ENCODE measurements around the gene TMEM131L. TPM values are rescaled to one million over a fixed set of nuclear protein-coding genes. Genes with fewer than 3 reads are reported as not detected.
"Not testable (repeated sequence)": the region's sequence is repeated elsewhere in the genome, so short reads cannot be mapped to it uniquely, and the experiment has no call there.

TMEM131L gene
- total RNA-seq, 1 donor from 2014 or later: 14.1 TPM

DNA sequence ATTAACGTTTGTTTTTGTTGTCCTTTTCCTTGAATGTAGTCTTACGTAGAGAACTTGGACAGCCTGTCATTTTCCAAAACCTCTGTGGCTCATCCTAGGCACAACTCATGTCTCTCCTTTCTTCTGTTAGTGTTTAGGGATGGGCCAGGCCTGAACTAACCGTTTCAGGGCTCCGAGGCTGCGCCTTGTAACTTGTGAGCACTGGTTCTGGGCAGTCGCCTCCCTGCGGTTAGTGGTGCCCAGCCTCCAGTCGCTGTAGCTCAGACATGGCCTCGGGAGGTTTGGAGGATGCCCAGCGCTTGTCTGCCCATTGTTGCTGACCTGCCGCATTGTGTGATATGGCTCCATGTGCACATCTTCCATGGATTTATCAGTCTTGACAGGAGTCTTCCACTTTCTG, 32.8 kb downstream of the TMEM131L start:
- intact Hi-C loops (cut with DNase I): no loop called here
- no peaks in the 10 kb centered on the region for H3K9me3 ChIP-seq
- H3K27ac ChIP-seq: no peak overlapping the region
- no peaks in the 10 kb centered on the region for H3K4me1 ChIP-seq
- no peak for TF ChIP-seq CTCF (IDR thresholded peaks at IDR 0.05)
- H3K4me3 ChIP-seq: no peak overlapping the region
- no peaks in the 10 kb centered on the region for H3K27me3 ChIP-seq
- ATAC-seq (no peak), DNase-seq (no peak)
- H3K36me3 ChIP-seq: no peaks in the 10 kb centered on the region

GRCh38 chr4:153501578-153501977, 35.4 kb downstream of the TMEM131L start:
- H3K4me1 ChIP-seq: no peaks in the 10 kb centered on the region
- intact Hi-C loops (cut with DNase I): no loop called here
- H3K9me3 ChIP-seq: no peaks in the 10 kb centered on the region
- H3K36me3 ChIP-seq: no peaks in the 10 kb centered on the region
- DNase-seq (no peak), ATAC-seq (no peak)
- H3K27me3 ChIP-seq: no peaks in the 10 kb centered on the region
- H3K27ac ChIP-seq: no peak overlapping the region
- TF ChIP-seq CTCF (IDR thresholded peaks at IDR 0.05): no peak
- H3K4me3 ChIP-seq: no peak overlapping the region

- no peak overlapping the region for H3K27ac ChIP-seq
- no peak for ATAC-seq
These were observed 36.4 kb downstream of the TMEM131L start for GRCh38 chr4:153502584-153502983.

GRCh38 chr4:153506341-153507309, 40.5 kb downstream of the TMEM131L start:
- ATAC-seq: no peak
- Histone ChIP-seq H3K27ac (no peak overlapping the region), H3K9me3 (no peaks in the 10 kb centered on the region), H3K4me3 (no peak overlapping the region), H3K27me3 (no peaks in the 10 kb centered on the region), H3K4me1 (no peaks in the 10 kb centered on the region), H3K36me3 (no peaks in the 10 kb centered on the region)
- no peak for TF ChIP-seq CTCF (IDR thresholded peaks at IDR 0.05)
- intact Hi-C loops (cut with DNase I): no loop called here
- DNase-seq: no peak

More at GRCh38 chr4:153502584-153502983, 36.4 kb downstream of the TMEM131L start:
- DNase-seq: no peak
- Histone ChIP-seq H3K27me3 (no peaks in the 10 kb centered on the region), H3K4me1 (no peaks in the 10 kb centered on the region), H3K4me3 (no peak overlapping the region), H3K9me3 (no peaks in the 10 kb centered on the region), H3K36me3 (no peaks in the 10 kb centered on the region)
- intact Hi-C loops (cut with DNase I): no loop called here
- TF ChIP-seq CTCF (IDR thresholded peaks at IDR 0.05): no peak

- intact Hi-C loops (cut with DNase I): no loop called here
- DNase-seq (no peak), ATAC-seq (no peak)
- H3K4me1 ChIP-seq: no peaks in the 10 kb centered on the region
- H3K9me3 ChIP-seq: no peaks in the 10 kb centered on the region
- H3K36me3 ChIP-seq: no peaks in the 10 kb centered on the region
- no peak overlapping the region for H3K27ac ChIP-seq
- H3K4me3 ChIP-seq: no peak overlapping the region
- TF ChIP-seq CTCF (IDR thresholded peaks at IDR 0.05): no peak
- H3K27me3 ChIP-seq: no peaks in the 10 kb centered on the region
These were observed 41.3 kb downstream of the TMEM131L start for GRCh38 chr4:153507310-153508073.

GRCh38 chr4:153509212-153509611, 43.1 kb downstream of the TMEM131L start:
- H3K9me3 ChIP-seq; H3K27ac ChIP-seq; H3K36me3 ChIP-seq; H3K27me3 ChIP-seq; H3K4me1 ChIP-seq; DNase-seq; ATAC-seq; H3K4me3 ChIP-seq; intact Hi-C loops (cut with DNase I): not testable (repeated sequence)
